ENCODE measurements around the gene LBX1.

LBX1 gene

DNA sequence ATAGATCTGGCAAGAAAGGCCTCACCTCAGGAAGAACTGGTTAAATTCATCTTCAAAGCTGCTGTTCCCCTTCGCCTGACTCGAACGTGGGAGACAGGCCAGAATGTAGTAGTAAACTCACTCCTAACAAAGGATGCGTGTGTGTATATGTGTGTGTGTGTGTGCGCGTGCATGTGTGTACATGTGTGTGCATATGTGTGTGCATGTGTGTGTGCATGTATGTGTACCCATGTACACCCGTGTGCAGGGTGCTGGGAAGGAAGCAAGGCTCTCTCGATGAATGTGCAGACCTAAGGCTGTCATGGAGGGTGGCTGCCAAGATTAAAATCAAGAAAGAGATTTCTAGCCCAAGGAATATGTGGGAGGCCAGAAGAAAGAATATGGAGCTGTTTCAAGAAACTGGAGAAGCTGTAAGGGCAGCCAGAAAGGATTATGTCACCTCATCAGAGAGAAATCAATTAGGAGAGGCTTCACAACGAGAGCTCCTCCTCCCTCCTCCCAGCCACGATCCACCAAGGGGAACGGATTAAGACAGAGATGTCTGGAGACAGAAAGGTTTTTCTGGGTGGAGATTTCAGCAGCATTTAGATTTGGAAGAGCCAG lies 34.0 kb upstream of the LBX1 start:
- Histone ChIP-seq H3K18ac (ENCODE audit: low read depth in 1 of 2, low read length in 2 of 2) (no peak overlapping the region), H3K23ac (ENCODE audit: low read length in 2 of 2) (no peak overlapping the region), H3K4me2 (ENCODE audit: low read length, poor library complexity, severe bottlenecking) (no peak overlapping the region), H4K8ac (ENCODE audit: low read length) (no peak overlapping the region), H3K4me1 (ENCODE audit: control insufficient read depth, insufficient read depth, low read depth, low read length) (peaks cover 2% of the 10 kb centered on the region), H2BK5ac (ENCODE audit: low read depth, low read length, poor library complexity, severe bottlenecking) (no peak overlapping the region), H2BK15ac (ENCODE audit: low read depth, poor library complexity, severe bottlenecking) (no peak overlapping the region), H3K27me3 (ENCODE audit: control insufficient read depth in 1 of 2, insufficient read depth in 1 of 2, low read length in 2 of 2) (peaks cover 51 to 53% of the 10 kb centered on the region in 2 experiments), H3K79me1 (replicated peaks; ENCODE audit: low read length, poor library complexity, severe bottlenecking) (no peaks in the 10 kb centered on the region), H2BK12ac (ENCODE audit: low read length in 2 of 2) (no peak overlapping the region), H3K14ac (ENCODE audit: low read length in 2 of 2) (no peak overlapping the region), H3K4me3 (ENCODE audit: insufficient read depth in 1 of 2, low read depth in 1 of 2, low read length in 2 of 2) (no peak overlapping the region), H3K36me3 (ENCODE audit: control insufficient read depth in 1 of 2, insufficient read depth in 2 of 2, low read depth in 1 of 2, low read length in 2 of 2) (no peaks in the 10 kb centered on the region), H3K27ac (ENCODE audit: low read length, poor library complexity, severe bottlenecking) (no peak overlapping the region), H2AFZ (ENCODE audit: low read depth, low read length) (no peak overlapping the region), H3K4ac (ENCODE audit: low read depth in 1 of 2, low read length in 2 of 2) (no peak overlapping the region), H2AK5ac (ENCODE audit: low read length, severe bottlenecking) (no peak overlapping the region), H3K9me3 (ENCODE audit: control insufficient read depth, low read length) (peaks cover 1% of the 10 kb centered on the region), H4K91ac (ENCODE audit: low read length) (no peak overlapping the region), H3K9ac (ENCODE audit: low read length) (no peak overlapping the region), H2BK120ac (ENCODE audit: low read depth, low read length) (no peak overlapping the region)
- 80% methylated on average over 9 of the region's 11 CpGs for WGBS
- no peak for DNase-seq

DNA sequence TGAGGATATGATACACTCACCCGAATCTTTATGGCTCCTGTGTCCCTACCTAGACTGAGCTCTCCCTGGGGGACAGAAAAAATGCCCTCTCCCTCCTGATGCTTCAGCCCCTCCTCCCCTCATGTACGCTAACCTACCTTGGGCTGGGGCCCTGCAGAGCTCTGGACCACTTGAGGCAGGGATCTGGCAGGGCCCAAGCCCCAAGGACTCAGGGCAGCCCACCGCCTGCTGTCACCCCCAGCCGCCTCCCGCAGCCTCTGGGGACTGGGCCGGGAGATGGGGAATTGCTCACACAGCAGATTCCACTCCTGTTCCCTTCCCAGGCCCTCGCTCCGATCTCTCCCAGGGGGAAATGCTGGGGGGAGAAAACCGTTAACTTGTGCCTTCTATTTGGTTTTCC lies 32.9 kb upstream of the LBX1 start:
- H3K4me3 ChIP-seq (ENCODE audit: insufficient read depth in 1 of 2, low read depth in 1 of 2, low read length in 2 of 2): no peak overlapping the region
- H3K9me3 ChIP-seq (ENCODE audit: control insufficient read depth, low read length): peaks cover 5% of the 10 kb centered on the region
- no peak overlapping the region for H2BK15ac ChIP-seq (ENCODE audit: low read depth, poor library complexity, severe bottlenecking)
- no peaks in the 10 kb centered on the region for H3K79me1 ChIP-seq (replicated peaks; ENCODE audit: low read length, poor library complexity, severe bottlenecking)
- no peak overlapping the region for H3K4ac ChIP-seq (ENCODE audit: low read depth in 1 of 2, low read length in 2 of 2)
- peaks cover 2% of the 10 kb centered on the region for H3K4me1 ChIP-seq (ENCODE audit: control insufficient read depth, insufficient read depth, low read depth, low read length)
- H2AFZ ChIP-seq (ENCODE audit: low read depth, low read length): no peak overlapping the region
- H3K4me2 ChIP-seq (ENCODE audit: low read length, poor library complexity, severe bottlenecking): no peak overlapping the region
- no peak overlapping the region for H3K9ac ChIP-seq (ENCODE audit: low read length)
- no peak overlapping the region for H2BK120ac ChIP-seq (ENCODE audit: low read depth, low read length)
- no peak overlapping the region for H4K91ac ChIP-seq (ENCODE audit: low read length)
- no peaks in the 10 kb centered on the region for H3K36me3 ChIP-seq (ENCODE audit: control insufficient read depth in 1 of 2, insufficient read depth in 2 of 2, low read depth in 1 of 2, low read length in 2 of 2)
- H4K8ac ChIP-seq (ENCODE audit: low read length): no peak overlapping the region
- H2BK12ac ChIP-seq (ENCODE audit: low read length in 2 of 2): no peak overlapping the region
- no peak for DNase-seq
- H3K14ac ChIP-seq (ENCODE audit: low read length in 2 of 2): no peak overlapping the region
- WGBS: 70% methylated on average over 5 of the region's 9 CpGs
- H2BK5ac ChIP-seq (ENCODE audit: low read depth, low read length, poor library complexity, severe bottlenecking): no peak overlapping the region
- peaks cover 52 to 53% of the 10 kb centered on the region in 2 experiments for H3K27me3 ChIP-seq (ENCODE audit: control insufficient read depth in 1 of 2, insufficient read depth in 1 of 2, low read length in 2 of 2)
- no peak overlapping the region for H3K23ac ChIP-seq (ENCODE audit: low read length in 2 of 2)
- no peak overlapping the region for H3K18ac ChIP-seq (ENCODE audit: low read depth in 1 of 2, low read length in 2 of 2)
- H2AK5ac ChIP-seq (ENCODE audit: low read length, severe bottlenecking): no peak overlapping the region
- H3K27ac ChIP-seq (ENCODE audit: low read length, poor library complexity, severe bottlenecking): no peak overlapping the region

DNA sequence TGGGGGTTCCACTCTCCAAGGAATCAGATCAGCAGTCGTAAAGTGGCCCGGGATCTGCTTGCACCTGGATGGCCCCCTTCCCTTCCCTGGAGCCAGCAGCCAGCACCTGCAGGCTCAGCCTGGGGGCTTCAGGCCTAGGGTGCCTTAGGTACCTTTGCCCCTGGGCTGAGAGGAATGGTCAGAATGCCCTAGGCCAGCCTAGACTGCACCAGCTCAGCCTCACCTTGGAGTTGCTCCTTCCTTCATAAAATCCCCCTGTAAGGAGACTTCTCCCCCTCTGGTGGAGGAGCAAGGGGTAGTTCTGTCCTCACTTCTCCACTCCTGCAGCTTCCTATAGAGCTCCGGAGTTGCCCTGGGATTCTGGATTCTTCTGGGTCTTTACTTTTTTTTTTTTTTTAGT lies 32.4 kb upstream of the LBX1 start:
- Histone ChIP-seq H3K27ac (ENCODE audit: low read length, poor library complexity, severe bottlenecking) (no peak overlapping the region), H2BK5ac (ENCODE audit: low read depth, low read length, poor library complexity, severe bottlenecking) (no peak overlapping the region), H3K9me3 (ENCODE audit: control insufficient read depth, low read length) (peaks cover 5% of the 10 kb centered on the region), H3K27me3 (ENCODE audit: control insufficient read depth in 1 of 2, insufficient read depth in 1 of 2, low read length in 2 of 2) (peaks cover 53 to 56% of the 10 kb centered on the region in 2 experiments), H2AK5ac (ENCODE audit: low read length, severe bottlenecking) (no peak overlapping the region), H2BK120ac (ENCODE audit: low read depth, low read length) (no peak overlapping the region), H3K9ac (ENCODE audit: low read length) (no peak overlapping the region), H4K8ac (ENCODE audit: low read length) (no peak overlapping the region), H3K18ac (ENCODE audit: low read depth in 1 of 2, low read length in 2 of 2) (no peak overlapping the region), H3K4me3 (ENCODE audit: insufficient read depth in 1 of 2, low read depth in 1 of 2, low read length in 2 of 2) (no peak overlapping the region), H2AFZ (ENCODE audit: low read depth, low read length) (no peak overlapping the region), H3K36me3 (ENCODE audit: control insufficient read depth in 1 of 2, insufficient read depth in 2 of 2, low read depth in 1 of 2, low read length in 2 of 2) (no peaks in the 10 kb centered on the region), H3K79me1 (replicated peaks; ENCODE audit: low read length, poor library complexity, severe bottlenecking) (no peaks in the 10 kb centered on the region), H4K91ac (ENCODE audit: low read length) (no peak overlapping the region), H3K4ac (ENCODE audit: low read depth in 1 of 2, low read length in 2 of 2) (no peak overlapping the region), H2BK15ac (ENCODE audit: low read depth, poor library complexity, severe bottlenecking) (no peak overlapping the region), H3K23ac (ENCODE audit: low read length in 2 of 2) (no peak overlapping the region), H3K4me1 (ENCODE audit: control insufficient read depth, insufficient read depth, low read depth, low read length) (peaks cover 2% of the 10 kb centered on the region), H2BK12ac (ENCODE audit: low read length in 2 of 2) (no peak overlapping the region), H3K4me2 (ENCODE audit: low read length, poor library complexity, severe bottlenecking) (no peak overlapping the region), H3K14ac (ENCODE audit: low read length in 2 of 2) (no peak overlapping the region)
- WGBS: 51% methylated on average over 2 of the region's 3 CpGs
- no peak for DNase-seq

DNA sequence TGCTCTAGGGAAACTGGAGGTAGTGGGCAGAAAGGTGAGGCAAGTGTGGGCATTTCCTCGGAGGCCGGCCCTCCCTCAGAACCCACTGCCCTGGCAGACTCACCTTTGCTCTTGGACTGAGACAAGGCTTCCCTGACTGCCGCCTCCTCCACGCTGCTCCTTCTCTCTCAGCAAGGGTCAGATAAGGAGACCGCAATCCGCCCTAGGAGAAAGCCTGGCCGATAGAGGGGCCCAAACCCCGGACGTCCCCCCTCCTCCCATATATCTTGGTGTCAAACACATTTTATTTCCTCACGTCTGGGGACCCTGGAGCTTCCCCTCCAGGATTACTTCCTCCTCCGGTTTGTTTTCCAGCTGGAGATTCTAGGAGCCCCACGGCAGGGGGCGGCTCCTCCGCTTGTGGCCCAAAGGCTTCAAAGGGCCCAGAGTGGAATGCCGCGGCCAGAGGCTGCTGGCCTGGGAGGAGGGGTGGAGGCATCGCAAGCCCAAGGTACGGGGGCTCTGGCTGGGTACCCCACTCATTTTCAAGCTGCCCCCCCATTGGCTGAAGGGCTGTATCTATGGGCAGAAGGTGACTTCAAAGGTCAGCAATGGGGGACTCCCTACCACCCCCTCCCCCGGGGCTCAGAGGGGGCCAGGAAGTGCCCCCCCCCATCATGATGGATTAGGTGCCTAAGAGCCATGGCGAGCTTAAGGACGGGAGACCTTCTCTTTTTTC lies 31.7 kb upstream of the LBX1 start:
- H2BK12ac ChIP-seq (ENCODE audit: low read length in 2 of 2): no peak overlapping the region
- H3K14ac ChIP-seq (ENCODE audit: low read length in 2 of 2): no peak overlapping the region
- H3K27ac ChIP-seq (ENCODE audit: low read length, poor library complexity, severe bottlenecking): no peak overlapping the region
- H3K9me3 ChIP-seq (ENCODE audit: control insufficient read depth, low read length): peaks cover 5% of the 10 kb centered on the region
- H4K8ac ChIP-seq (ENCODE audit: low read length): no peak overlapping the region
- H2BK120ac ChIP-seq (ENCODE audit: low read depth, low read length): no peak overlapping the region
- 16% methylated on average over 19 of the region's 21 CpGs for WGBS
- H3K79me1 ChIP-seq (replicated peaks; ENCODE audit: low read length, poor library complexity, severe bottlenecking): no peaks in the 10 kb centered on the region
- H2BK5ac ChIP-seq (ENCODE audit: low read depth, low read length, poor library complexity, severe bottlenecking): no peak overlapping the region
- no peak overlapping the region for H3K4me2 ChIP-seq (ENCODE audit: low read length, poor library complexity, severe bottlenecking)
- DNase-seq: no peak
- no peak overlapping the region for H3K4ac ChIP-seq (ENCODE audit: low read depth in 1 of 2, low read length in 2 of 2)
- H2AK5ac ChIP-seq (ENCODE audit: low read length, severe bottlenecking): no peak overlapping the region
- H2BK15ac ChIP-seq (ENCODE audit: low read depth, poor library complexity, severe bottlenecking): no peak overlapping the region
- no peaks in the 10 kb centered on the region for H3K36me3 ChIP-seq (ENCODE audit: control insufficient read depth in 1 of 2, insufficient read depth in 2 of 2, low read depth in 1 of 2, low read length in 2 of 2)
- H3K23ac ChIP-seq (ENCODE audit: low read length in 2 of 2): no peak overlapping the region
- peaks cover 2% of the 10 kb centered on the region for H3K4me1 ChIP-seq (ENCODE audit: control insufficient read depth, insufficient read depth, low read depth, low read length)
- H3K4me3 ChIP-seq (ENCODE audit: insufficient read depth in 1 of 2, low read depth in 1 of 2, low read length in 2 of 2): no peak overlapping the region
- no peak overlapping the region for H2AFZ ChIP-seq (ENCODE audit: low read depth, low read length)
- H4K91ac ChIP-seq (ENCODE audit: low read length): no peak overlapping the region
- H3K27me3 ChIP-seq (ENCODE audit: control insufficient read depth in 1 of 2, insufficient read depth in 1 of 2, low read length in 2 of 2): peaks cover 56 to 58% of the 10 kb centered on the region in 2 experiments
- no peak overlapping the region for H3K18ac ChIP-seq (ENCODE audit: low read depth in 1 of 2, low read length in 2 of 2)
- no peak overlapping the region for H3K9ac ChIP-seq (ENCODE audit: low read length)
